ENCODE data around the gene VASN. TPM values are rescaled to one million over a fixed set of nuclear protein-coding genes. Genes with fewer than 3 reads are reported as not detected.
"Not testable (repeated sequence)": the region's sequence is repeated elsewhere in the genome, so short reads cannot be mapped to it uniquely, and the experiment has no call there.

VASN gene
- total RNA-seq (2014; rRNA removed; shearing (Covaris generic)): 5.1 and 7.2 TPM in 2 replicates
- polyA plus RNA-seq (2014; cell fraction: nucleus; rRNA removed): 11.4 and 19.5 TPM in 2 replicates

- no peak for DNase-seq (ENCODE audit: extremely low read depth, low read depth)
These were observed at the start of gene VASN for GRCh38 chr16:4371357-4372000. TSS of gene VASN (plus strand) at chr16:4371848. CDS start at chr16:4380878, 9,030 bp downstream.

GRCh38 chr16:4322121-4323052 lies 49.3 kb upstream of the VASN start:
- DNase-seq (ENCODE audit: extremely low read depth, low read depth): no peak

GRCh38 chr16:4323071-4323844 lies 48.4 kb upstream of the VASN start:
- DNase-seq (ENCODE audit: extremely low read depth, low read depth): no peak

- DNase-seq (ENCODE audit: extremely low read depth, low read depth): no peak
These were observed 47.7 kb upstream of the VASN start for GRCh38 chr16:4323845-4324488.

GRCh38 chr16:4324492-4325252 lies 47.0 kb upstream of the VASN start:
- DNase-seq (ENCODE audit: extremely low read depth, low read depth): no peak

- no peak for DNase-seq (ENCODE audit: extremely low read depth, low read depth)
These were observed 46.3 kb upstream of the VASN start for GRCh38 chr16:4325253-4325758.

GRCh38 chr16:4327386-4328045 lies 44.1 kb upstream of the VASN start:
- DNase-seq (ENCODE audit: extremely low read depth, low read depth): no peak

- no peak for DNase-seq (ENCODE audit: extremely low read depth, low read depth)
These were observed 43.4 kb upstream of the VASN start for GRCh38 chr16:4328046-4328781.

- no peak for DNase-seq (ENCODE audit: extremely low read depth, low read depth)
These were observed 42.6 kb upstream of the VASN start for GRCh38 chr16:4328782-4329775.

GRCh38 chr16:4330277-4330874 lies 41.3 kb upstream of the VASN start:
- DNase-seq (ENCODE audit: extremely low read depth, low read depth): peak; percentile 60

- DNase-seq (ENCODE audit: extremely low read depth, low read depth): no peak
These were observed 39.6 kb upstream of the VASN start for GRCh38 chr16:4332083-4332482.

GRCh38 chr16:4332623-4333307 lies 38.9 kb upstream of the VASN start:
- no peak for DNase-seq (ENCODE audit: extremely low read depth, low read depth)

- no peak for DNase-seq (ENCODE audit: extremely low read depth, low read depth)
These were observed 38.4 kb upstream of the VASN start for GRCh38 chr16:4333308-4333638.

- not testable (repeated sequence) for DNase-seq (ENCODE audit: extremely low read depth, low read depth)
These were observed 37.9 kb upstream of the VASN start for GRCh38 chr16:4333714-4334113.

- no peak for DNase-seq (ENCODE audit: extremely low read depth, low read depth)
These were observed 36.7 kb upstream of the VASN start for GRCh38 chr16:4334724-4335495.

Measured in NCI-H460 (cell line).